ENCODE results near the gene LRRC2. TPM values are rescaled to one million over a fixed set of nuclear protein-coding genes. Genes with fewer than 3 reads are reported as not detected.
"Not testable (repeated sequence)": the region's sequence is repeated elsewhere in the genome, so short reads cannot be mapped to it uniquely, and the experiment has no call there.

The LRRC2 gene
- total RNA-seq, 1 donor from 2014 or later, result not detected

DNA sequence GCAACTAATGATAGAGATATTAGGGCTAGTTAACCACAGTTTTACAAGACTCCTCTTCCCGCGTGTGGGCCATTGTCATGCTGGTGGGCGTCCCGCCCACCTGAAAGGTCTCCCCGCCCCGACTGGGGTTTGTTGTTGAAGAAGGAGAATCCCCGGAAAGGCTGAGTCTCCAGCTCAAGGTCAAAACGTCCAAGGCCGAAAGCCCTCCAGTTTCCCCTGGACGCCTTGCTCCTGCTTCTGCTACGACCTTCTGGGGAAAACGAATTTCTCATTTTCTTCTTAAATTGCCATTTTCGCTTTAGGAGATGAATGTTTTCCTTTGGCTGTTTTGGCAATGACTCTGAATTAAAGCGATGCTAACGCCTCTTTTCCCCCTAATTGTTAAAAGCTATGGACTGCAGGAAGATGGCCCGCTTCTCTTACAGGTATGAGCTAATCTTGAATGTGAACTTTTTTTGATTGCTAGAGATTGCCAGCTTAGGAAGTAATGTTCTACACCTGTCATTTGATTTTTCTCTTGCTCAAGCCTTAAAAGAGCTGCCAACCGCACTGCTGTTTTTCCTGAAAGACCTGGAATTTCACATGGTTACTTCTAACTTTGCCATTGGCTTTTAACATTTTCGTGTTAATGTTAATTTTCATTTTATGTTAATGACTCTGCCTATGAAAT, 11.6 kb upstream of the LRRC2 start:
- H3K9ac ChIP-seq; H3K4me3 Mint-ChIP-seq; H3K27ac ChIP-seq; H3K36me3 ChIP-seq; H3K9me3 ChIP-seq (ENCODE audit: low read depth); H3K36me3 Mint-ChIP-seq; H3K4me2 ChIP-seq; H3K4me3 ChIP-seq; H3K79me2 ChIP-seq (ENCODE audit: low read depth); H2AFZ ChIP-seq (replicated peaks); H3K27ac Mint-ChIP-seq; H3K9me3 Mint-ChIP-seq; DNase-seq (ENCODE audit: low spot score): not testable (repeated sequence)
- peaks cover 31% of the 10 kb centered on the region for H3K4me1 ChIP-seq
- peaks cover 97% of the 10 kb centered on the region for H3K27me3 ChIP-seq
- H3F3A ChIP-seq (ENCODE audit: low read depth), result peaks cover 28% of the 10 kb centered on the region
- peaks cover 47% of the 10 kb centered on the region for H4K20me1 ChIP-seq (ENCODE audit: low read depth)
- TF ChIP-seq EZH2 (IDR thresholded peaks at IDR 0.05) (peak; percentile 76), EZH2phosphoT487 (IDR thresholded peaks at IDR 0.05) (peak; percentile 74)
- Mint-ChIP-seq H3K27me3 (ENCODE audit: insufficient read depth, low read depth) (peaks cover 30% of the 10 kb centered on the region), H3K4me1 (peaks cover 54% of the 10 kb centered on the region)

- H2AFZ ChIP-seq (replicated peaks), result no peak overlapping the region
- H3K27me3 ChIP-seq, result peaks cover 96% of the 10 kb centered on the region
- no peaks in the 10 kb centered on the region for H3K36me3 ChIP-seq
- TF ChIP-seq EZH2phosphoT487 (IDR thresholded peaks at IDR 0.05), result no peak
- peak; percentile 10 for TF ChIP-seq EZH2 (IDR thresholded peaks at IDR 0.05)
- no peaks in the 10 kb centered on the region for H3K36me3 Mint-ChIP-seq
- H3F3A ChIP-seq (ENCODE audit: low read depth), result peaks cover 28% of the 10 kb centered on the region
- H3K4me1 ChIP-seq, result peaks cover 31% of the 10 kb centered on the region
- DNase-seq (ENCODE audit: low spot score), result peak; percentile 64
- no peak overlapping the region for H3K27ac Mint-ChIP-seq
- H3K4me1 Mint-ChIP-seq, result peaks cover 54% of the 10 kb centered on the region
- H3K27me3 Mint-ChIP-seq (ENCODE audit: insufficient read depth, low read depth), result peaks cover 30% of the 10 kb centered on the region
- no peaks in the 10 kb centered on the region for H3K79me2 ChIP-seq (ENCODE audit: low read depth)
- no peaks in the 10 kb centered on the region for H3K9me3 Mint-ChIP-seq
- peaks cover 47% of the 10 kb centered on the region for H4K20me1 ChIP-seq (ENCODE audit: low read depth)
- H3K9ac ChIP-seq, result no peak overlapping the region
- H3K4me3 Mint-ChIP-seq, result peak overlapping the region; percentile 27
- H3K4me2 ChIP-seq, result peak overlapping the region; percentile 38
- no peak overlapping the region for H3K4me3 ChIP-seq
- no peaks in the 10 kb centered on the region for H3K9me3 ChIP-seq (ENCODE audit: low read depth)
- no peak overlapping the region for H3K27ac ChIP-seq
These were observed 10.8 kb upstream of the LRRC2 start for GRCh38 chr3:46576879-46577278.

- peaks cover 28% of the 10 kb centered on the region for H3F3A ChIP-seq (ENCODE audit: low read depth)
- H3K4me1 ChIP-seq, result peaks cover 31% of the 10 kb centered on the region
- TF ChIP-seq EZH2 (IDR thresholded peaks at IDR 0.05) (peak; percentile 34), EZH2phosphoT487 (IDR thresholded peaks at IDR 0.05) (no peak)
- Mint-ChIP-seq H3K9me3 (no peaks in the 10 kb centered on the region), H3K27ac (no peak overlapping the region), H3K4me3 (no peak overlapping the region), H3K4me1 (peaks cover 54% of the 10 kb centered on the region), H3K27me3 (ENCODE audit: insufficient read depth, low read depth) (peaks cover 30% of the 10 kb centered on the region), H3K36me3 (no peaks in the 10 kb centered on the region)
- H3K4me2 ChIP-seq, result peak overlapping the region; percentile 38
- H3K9ac ChIP-seq, result no peak overlapping the region
- H2AFZ ChIP-seq (replicated peaks), result no peak overlapping the region
- no peak overlapping the region for H3K27ac ChIP-seq
- H3K4me3 ChIP-seq, result no peak overlapping the region
- no peak for DNase-seq (ENCODE audit: low spot score)
- no peaks in the 10 kb centered on the region for H3K36me3 ChIP-seq
- peaks cover 93% of the 10 kb centered on the region for H3K27me3 ChIP-seq
- no peaks in the 10 kb centered on the region for H3K79me2 ChIP-seq (ENCODE audit: low read depth)
- H4K20me1 ChIP-seq (ENCODE audit: low read depth), result peaks cover 47% of the 10 kb centered on the region
- H3K9me3 ChIP-seq (ENCODE audit: low read depth), result no peaks in the 10 kb centered on the region
These were observed 10.3 kb upstream of the LRRC2 start for GRCh38 chr3:46576386-46576785.

DNA sequence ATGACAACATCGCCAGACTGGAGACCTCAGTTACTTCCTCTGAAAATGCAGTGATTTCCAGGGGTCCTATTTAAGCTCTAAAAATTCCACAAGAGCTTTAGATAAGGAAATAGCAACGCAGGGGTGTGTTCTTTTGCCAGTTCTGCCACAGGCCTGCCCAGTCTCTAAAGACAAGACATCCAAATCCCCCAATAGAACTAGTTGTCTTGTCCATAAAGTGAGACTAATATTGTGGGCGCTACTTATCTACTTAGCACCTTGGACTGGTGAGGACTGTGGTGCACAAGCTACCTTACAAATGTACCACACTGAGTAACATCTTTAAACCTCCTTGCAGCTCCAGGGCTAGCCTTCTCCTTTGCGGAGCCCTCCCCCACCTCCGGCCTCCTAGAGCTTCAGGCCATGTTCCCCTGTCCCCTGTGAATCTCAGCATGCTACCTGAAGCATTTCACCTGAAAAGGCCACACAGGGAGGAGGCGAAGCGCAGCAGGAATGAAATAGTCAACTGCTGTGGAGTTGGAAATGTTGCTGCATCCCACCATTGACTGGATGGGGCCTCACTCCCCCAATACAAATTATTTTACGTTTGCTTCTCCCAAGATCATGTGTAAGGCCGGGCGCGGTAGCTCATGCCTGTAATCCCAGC, 9.6 kb upstream of the LRRC2 start:
- no peaks in the 10 kb centered on the region for H3K9me3 ChIP-seq (ENCODE audit: low read depth)
- H3K79me2 ChIP-seq (ENCODE audit: low read depth), result no peaks in the 10 kb centered on the region
- no peak overlapping the region for H3K4me3 Mint-ChIP-seq
- H3K4me1 Mint-ChIP-seq, result peaks cover 54% of the 10 kb centered on the region
- no peak overlapping the region for H3K27ac Mint-ChIP-seq
- no peak overlapping the region for H3K27ac ChIP-seq
- H3F3A ChIP-seq (ENCODE audit: low read depth), result peaks cover 28% of the 10 kb centered on the region
- no peak overlapping the region for H2AFZ ChIP-seq (replicated peaks)
- peaks cover 23% of the 10 kb centered on the region for H3K27me3 Mint-ChIP-seq (ENCODE audit: insufficient read depth, low read depth)
- H3K9ac ChIP-seq, result no peak overlapping the region
- H3K4me1 ChIP-seq, result peaks cover 31% of the 10 kb centered on the region
- H3K36me3 ChIP-seq, result no peaks in the 10 kb centered on the region
- TF ChIP-seq EZH2 (IDR thresholded peaks at IDR 0.05), result no peak
- DNase-seq (ENCODE audit: low spot score), result no peak
- peaks cover 46% of the 10 kb centered on the region for H4K20me1 ChIP-seq (ENCODE audit: low read depth)
- peaks cover 86% of the 10 kb centered on the region for H3K27me3 ChIP-seq
- H3K4me2 ChIP-seq, result peak overlapping the region; percentile 30
- no peaks in the 10 kb centered on the region for H3K36me3 Mint-ChIP-seq
- H3K9me3 Mint-ChIP-seq, result no peaks in the 10 kb centered on the region
- H3K4me3 ChIP-seq, result no peak overlapping the region

DNA sequence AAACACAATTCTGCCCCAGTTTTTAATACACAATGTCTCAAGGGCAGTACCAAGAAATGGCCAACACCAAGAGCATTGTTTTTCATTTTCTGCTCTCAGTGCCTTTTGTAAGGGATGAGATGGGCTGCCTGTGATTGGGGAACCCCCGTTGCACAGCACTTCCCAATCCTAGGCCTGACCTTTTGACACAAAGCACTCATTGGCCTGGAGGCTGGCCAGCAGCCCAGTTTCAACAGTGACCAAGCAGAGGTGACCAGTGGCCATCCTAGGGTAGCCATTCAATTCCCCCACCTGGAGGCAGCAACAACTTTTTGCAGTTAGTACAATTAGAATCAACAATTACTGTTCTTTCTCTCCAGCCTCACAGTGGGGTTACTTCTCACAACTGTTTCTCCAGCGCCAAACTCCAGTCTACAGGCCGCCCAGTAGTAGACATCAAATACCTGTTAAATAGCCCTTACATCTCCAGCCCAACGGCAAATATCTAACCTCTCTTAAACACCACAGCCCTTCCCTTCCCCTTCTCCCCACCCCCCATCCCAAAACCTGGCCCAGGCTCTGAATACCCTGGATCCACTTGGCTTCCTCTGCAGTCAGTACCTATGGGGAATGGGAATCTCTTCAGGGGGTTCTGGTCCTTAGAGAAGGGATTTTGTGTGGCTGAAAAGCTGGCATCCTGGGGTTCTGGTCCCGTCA, 8.9 kb upstream of the LRRC2 start:
- H3K27ac Mint-ChIP-seq, result no peak overlapping the region

More for the DNA sequence above, 8.9 kb upstream of the LRRC2 start:
- Histone ChIP-seq H3K9me3 (ENCODE audit: low read depth) (no peaks in the 10 kb centered on the region), H3K4me1 (peaks cover 31% of the 10 kb centered on the region), H3K36me3 (no peaks in the 10 kb centered on the region), H3K4me3 (no peak overlapping the region), H4K20me1 (ENCODE audit: low read depth) (peaks cover 39% of the 10 kb centered on the region), H3K9ac (no peak overlapping the region), H3K79me2 (ENCODE audit: low read depth) (no peaks in the 10 kb centered on the region), H3K27me3 (peaks cover 79% of the 10 kb centered on the region), H3K27ac (no peak overlapping the region), H2AFZ (replicated peaks) (no peak overlapping the region), H3F3A (ENCODE audit: low read depth) (peaks cover 28% of the 10 kb centered on the region), H3K4me2 (peak overlapping the region; percentile 30)
- Mint-ChIP-seq H3K4me3 (no peak overlapping the region), H3K27me3 (ENCODE audit: insufficient read depth, low read depth) (peaks cover 18% of the 10 kb centered on the region), H3K9me3 (no peaks in the 10 kb centered on the region), H3K4me1 (peaks cover 52% of the 10 kb centered on the region), H3K36me3 (no peaks in the 10 kb centered on the region)
- DNase-seq (ENCODE audit: low spot score), result peak; percentile 33
- peak; percentile 4 for TF ChIP-seq EZH2 (IDR thresholded peaks at IDR 0.05)
- no peak for TF ChIP-seq EZH2phosphoT487 (IDR thresholded peaks at IDR 0.05)
